ENCODE data around the gene PRRT1B. TPM values are rescaled to one million over a fixed set of nuclear protein-coding genes. Genes with fewer than 3 reads are reported as not detected.

PRRT1B gene
- total and polyA plus RNA-seq, 2 donors (not counting 1 experiment from before 2014, with no cell fraction given): not detected

DNA sequence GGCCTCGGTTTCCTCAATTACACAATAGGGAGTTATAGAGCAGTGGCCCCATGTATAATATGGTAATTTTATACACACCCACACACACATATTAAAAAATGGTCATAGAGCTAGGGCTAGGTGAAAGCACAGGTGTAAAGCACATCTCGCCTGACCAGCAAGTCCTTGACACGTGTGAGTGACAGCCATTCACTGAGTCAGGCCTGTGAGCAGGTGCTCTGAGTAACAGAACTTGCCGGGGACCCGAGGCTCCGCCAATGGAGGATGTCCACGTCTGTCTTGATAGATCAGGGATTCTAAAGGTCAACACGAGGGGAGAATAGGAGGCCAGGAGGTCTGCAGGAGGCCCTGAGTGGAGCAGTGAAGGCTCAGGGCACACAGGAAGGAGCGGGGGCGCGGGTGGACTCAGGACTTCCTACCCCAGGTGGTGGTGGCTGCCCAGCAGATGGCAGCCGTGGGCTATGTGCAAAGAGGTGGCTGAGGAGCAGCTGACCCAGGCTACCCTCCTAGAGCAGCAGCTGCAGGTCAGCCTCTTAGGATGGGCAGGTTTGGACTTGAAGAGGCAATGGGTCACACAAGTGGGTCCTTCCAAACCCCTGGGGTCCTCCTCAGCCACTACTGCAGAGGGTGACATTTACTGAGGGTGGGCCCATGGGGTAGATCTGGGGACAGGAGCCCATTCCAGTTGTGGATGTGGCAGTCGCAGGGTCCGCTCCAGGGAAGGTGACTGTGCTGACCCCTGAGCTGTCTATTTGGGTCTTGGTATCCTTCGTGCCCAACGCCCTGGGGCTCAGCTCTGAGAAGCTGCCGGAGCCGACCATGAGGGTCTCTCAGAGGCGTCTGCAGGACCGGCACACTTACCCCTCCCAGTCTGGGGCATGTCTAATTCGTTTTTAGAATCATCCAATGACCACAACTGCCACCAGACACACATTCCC is 45.9 kb downstream of the PRRT1B start:
- H3K4me2 ChIP-seq (ENCODE audit: extremely low read depth, insufficient read depth, low read length): no peak overlapping the region
- no peaks in the 10 kb centered on the region for H3K9me3 ChIP-seq (ENCODE audit: control insufficient read depth, insufficient read depth, low read depth, low read length)
- DNase-seq (ENCODE audit: low read depth in 2 of 2): peak; percentile 63 to 74
- no peaks in the 10 kb centered on the region for H3K4me1 ChIP-seq (ENCODE audit: control insufficient read depth, extremely low read depth, insufficient read depth, low read length)
- H3K27ac ChIP-seq (ENCODE audit: insufficient read depth, low read length): no peak overlapping the region
- no peak for TF ChIP-seq EZH2 (IDR thresholded peaks at IDR 0.05; ENCODE audit: low read length, missing control alignments)
- TF ChIP-seq, protein P1, sequence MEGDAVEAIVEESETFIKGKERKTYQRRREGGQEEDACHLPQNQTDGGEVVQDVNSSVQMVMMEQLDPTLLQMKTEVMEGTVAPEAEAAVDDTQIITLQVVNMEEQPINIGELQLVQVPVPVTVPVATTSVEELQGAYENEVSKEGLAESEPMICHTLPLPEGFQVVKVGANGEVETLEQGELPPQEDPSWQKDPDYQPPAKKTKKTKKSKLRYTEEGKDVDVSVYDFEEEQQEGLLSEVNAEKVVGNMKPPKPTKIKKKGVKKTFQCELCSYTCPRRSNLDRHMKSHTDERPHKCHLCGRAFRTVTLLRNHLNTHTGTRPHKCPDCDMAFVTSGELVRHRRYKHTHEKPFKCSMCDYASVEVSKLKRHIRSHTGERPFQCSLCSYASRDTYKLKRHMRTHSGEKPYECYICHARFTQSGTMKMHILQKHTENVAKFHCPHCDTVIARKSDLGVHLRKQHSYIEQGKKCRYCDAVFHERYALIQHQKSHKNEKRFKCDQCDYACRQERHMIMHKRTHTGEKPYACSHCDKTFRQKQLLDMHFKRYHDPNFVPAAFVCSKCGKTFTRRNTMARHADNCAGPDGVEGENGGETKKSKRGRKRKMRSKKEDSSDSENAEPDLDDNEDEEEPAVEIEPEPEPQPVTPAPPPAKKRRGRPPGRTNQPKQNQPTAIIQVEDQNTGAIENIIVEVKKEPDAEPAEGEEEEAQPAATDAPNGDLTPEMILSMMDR (conservative IDR thresholded peaks at IDR 0.05 in 1 of 2, IDR thresholded peaks at IDR 0.05 in 1 of 2; ENCODE audit: low read depth in 1 of 2, low read length in 2 of 2): peak; percentile 70 to 78
- no peaks in the 10 kb centered on the region for H3K79me2 ChIP-seq (ENCODE audit: control insufficient read depth, insufficient read depth, low read length)
- no peak overlapping the region for H3K4me3 ChIP-seq (replicated peaks in 1 of 4; ENCODE audit: control extremely low read depth in 1 of 4, insufficient read depth in 1 of 4, low read depth in 3 of 4, low read length in 4 of 4)
- H3K27me3 ChIP-seq (ENCODE audit: control insufficient read depth, insufficient read depth, low read length): no peaks in the 10 kb centered on the region
- no peak overlapping the region for H3K9ac ChIP-seq (ENCODE audit: insufficient read depth, low read length)
- H2AFZ ChIP-seq (ENCODE audit: low read length): no peak overlapping the region
- H4K20me1 ChIP-seq (ENCODE audit: control insufficient read depth, extremely low read depth, insufficient read depth, low read length): no peaks in the 10 kb centered on the region
- peaks cover 3% of the 10 kb centered on the region for H3K36me3 ChIP-seq (ENCODE audit: control insufficient read depth, insufficient read depth, low read length)

DNA sequence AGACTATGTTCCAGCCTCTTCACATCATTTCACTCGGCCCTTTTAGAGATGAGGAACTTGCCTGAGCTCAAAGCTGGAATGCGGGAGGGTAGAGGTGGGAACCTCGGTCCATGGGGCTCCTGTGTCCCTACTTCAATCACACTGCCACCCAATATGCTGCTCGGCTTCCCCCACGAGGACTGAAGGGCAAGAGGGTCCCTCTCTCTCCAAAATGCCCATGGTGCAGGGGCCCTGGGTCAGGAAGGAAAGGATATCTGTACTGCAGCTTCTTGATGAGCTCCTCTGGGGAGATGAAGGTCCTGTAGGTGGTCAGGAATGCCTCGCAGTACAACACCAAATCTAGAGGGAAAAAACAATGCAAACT is 46.5 kb downstream of the PRRT1B start:
- Histone ChIP-seq H4K20me1 (ENCODE audit: control insufficient read depth, extremely low read depth, insufficient read depth, low read length) (no peaks in the 10 kb centered on the region), H3K79me2 (ENCODE audit: control insufficient read depth, insufficient read depth, low read length) (no peaks in the 10 kb centered on the region), H2AFZ (ENCODE audit: low read length) (no peak overlapping the region), H3K27me3 (ENCODE audit: control insufficient read depth, insufficient read depth, low read length) (no peaks in the 10 kb centered on the region), H3K4me2 (ENCODE audit: extremely low read depth, insufficient read depth, low read length) (no peak overlapping the region), H3K27ac (ENCODE audit: insufficient read depth, low read length) (no peak overlapping the region), H3K9ac (ENCODE audit: insufficient read depth, low read length) (no peak overlapping the region), H3K4me1 (ENCODE audit: control insufficient read depth, extremely low read depth, insufficient read depth, low read length) (no peaks in the 10 kb centered on the region), H3K36me3 (ENCODE audit: control insufficient read depth, insufficient read depth, low read length) (peaks cover 3% of the 10 kb centered on the region), H3K9me3 (ENCODE audit: control insufficient read depth, insufficient read depth, low read depth, low read length) (no peaks in the 10 kb centered on the region), H3K4me3 (replicated peaks in 1 of 4; ENCODE audit: control extremely low read depth in 1 of 4, insufficient read depth in 1 of 4, low read depth in 3 of 4, low read length in 4 of 4) (no peak overlapping the region)
- DNase-seq (ENCODE audit: low read depth in 2 of 2): no peak
- TF ChIP-seq EZH2 (IDR thresholded peaks at IDR 0.05; ENCODE audit: low read length, missing control alignments): no peak
- TF ChIP-seq, protein P1 (conservative IDR thresholded peaks at IDR 0.05 in 1 of 2, IDR thresholded peaks at IDR 0.05 in 1 of 2; ENCODE audit: low read depth in 1 of 2, low read length in 2 of 2): no peak

DNA sequence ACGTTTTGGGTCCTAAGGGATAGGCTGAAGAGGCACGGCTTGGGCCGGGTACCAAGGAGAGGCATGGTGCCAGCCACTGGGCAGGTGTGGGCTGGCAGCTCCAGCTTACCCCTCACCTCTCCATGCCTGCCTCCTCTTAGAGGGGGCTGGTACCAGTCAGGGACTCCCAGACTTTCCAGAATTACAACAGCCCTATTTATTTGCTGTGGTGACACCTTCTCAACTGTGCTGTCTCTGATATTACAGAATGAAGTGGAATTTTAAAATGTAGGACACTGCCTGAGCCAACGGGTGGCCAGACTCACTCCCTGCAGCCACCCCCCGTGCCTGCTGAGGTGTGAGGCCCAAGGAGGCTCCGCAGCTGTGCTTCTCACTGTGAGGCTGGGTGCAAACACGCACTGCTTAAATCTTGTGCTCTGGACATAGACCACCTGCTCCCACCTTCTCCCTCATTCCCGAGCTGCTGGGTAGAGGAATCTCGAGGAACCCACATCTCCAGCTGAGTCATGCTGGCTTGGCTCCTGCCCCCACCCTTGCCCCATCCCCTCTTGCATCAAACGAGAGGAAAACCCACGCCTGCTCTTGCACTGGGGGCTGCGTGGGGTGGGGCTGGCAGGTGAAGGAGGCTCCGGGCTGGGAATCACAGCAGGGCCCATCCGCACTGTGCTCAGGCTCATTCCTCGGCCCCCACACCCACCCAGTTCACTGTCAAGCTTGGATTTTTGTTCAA is 47.9 kb downstream of the PRRT1B start:
- Histone ChIP-seq H3K9ac (ENCODE audit: insufficient read depth, low read length) (no peak overlapping the region), H4K20me1 (ENCODE audit: control insufficient read depth, extremely low read depth, insufficient read depth, low read length) (no peaks in the 10 kb centered on the region), H3K36me3 (ENCODE audit: control insufficient read depth, insufficient read depth, low read length) (peaks cover 3% of the 10 kb centered on the region), H3K9me3 (ENCODE audit: control insufficient read depth, insufficient read depth, low read depth, low read length) (no peaks in the 10 kb centered on the region), H2AFZ (ENCODE audit: low read length) (no peak overlapping the region), H3K4me1 (ENCODE audit: control insufficient read depth, extremely low read depth, insufficient read depth, low read length) (no peaks in the 10 kb centered on the region), H3K27me3 (ENCODE audit: control insufficient read depth, insufficient read depth, low read length) (no peaks in the 10 kb centered on the region), H3K4me2 (ENCODE audit: extremely low read depth, insufficient read depth, low read length) (no peak overlapping the region), H3K4me3 (replicated peaks in 1 of 4; ENCODE audit: control extremely low read depth in 1 of 4, insufficient read depth in 1 of 4, low read depth in 3 of 4, low read length in 4 of 4) (no peak overlapping the region), H3K79me2 (ENCODE audit: control insufficient read depth, insufficient read depth, low read length) (no peaks in the 10 kb centered on the region), H3K27ac (ENCODE audit: insufficient read depth, low read length) (no peak overlapping the region)
- TF ChIP-seq, protein P1 (conservative IDR thresholded peaks at IDR 0.05 in 1 of 2, IDR thresholded peaks at IDR 0.05 in 1 of 2; ENCODE audit: low read depth in 1 of 2, low read length in 2 of 2): no peak
- no peak for TF ChIP-seq EZH2 (IDR thresholded peaks at IDR 0.05; ENCODE audit: low read length, missing control alignments)
- peak; percentile 26 to 41 for DNase-seq (ENCODE audit: low read depth in 2 of 2)

All from fibroblast of lung (primary cell).